Stimulated activated naive CD4-positive, alpha-beta T cell (primary cell): ENCODE results near the gene CST3.
"Not testable (repeated sequence)": the region's sequence is repeated elsewhere in the genome, so short reads cannot be mapped to it uniquely, and the experiment has no call there.

Experiments
- DNase-seq, 6 experiments: peaks; one replicate each; lab custom pipeline; 2025; lab: John Stamatoyannopoulos, UW

Gene CST3

GRCh38 chr20:23643659-23644058, 5.9 kb upstream of the CST3 start:
- DNase-seq = no peak

- DNase-seq = no peak
Measured at GRCh38 chr20:23641936-23642751, 4.4 kb upstream of the CST3 start.

GRCh38 chr20:23640671-23641667, 3.2 kb upstream of the CST3 start:
- no peak for DNase-seq

GRCh38 chr20:23640018-23640601, 2.4 kb upstream of the CST3 start:
- DNase-seq = no peak

GRCh38 chr20:23639490-23639958, 1.8 kb upstream of the CST3 start:
- DNase-seq = no peak

GRCh38 chr20:23638309-23638708, 554 bp upstream of the CST3 start:
- no peak for DNase-seq

GRCh38 chr20:23636908-23637281, 860 bp downstream of the CST3 start:
- DNase-seq = no peak

- DNase-seq = no peak
Measured at GRCh38 chr20:23636182-23636907, 1.4 kb downstream of the CST3 start.

- not testable (repeated sequence) for DNase-seq
Measured at GRCh38 chr20:23635768-23636090, 2.0 kb downstream of the CST3 start.

GRCh38 chr20:23634985-23635767, 2.6 kb downstream of the CST3 start:
- DNase-seq = no peak

GRCh38 chr20:23634044-23634801, 3.5 kb downstream of the CST3 start:
- no peak for DNase-seq

- no peak for DNase-seq
Measured at GRCh38 chr20:23632711-23633573, 4.8 kb downstream of the CST3 start.

- no peak for DNase-seq
Measured at GRCh38 chr20:23631981-23632710, 5.6 kb downstream of the CST3 start.

GRCh38 chr20:23631226-23631822, 6.4 kb downstream of the CST3 start:
- no peak for DNase-seq

- no peak for DNase-seq
Measured at GRCh38 chr20:23630392-23630849, 7.3 kb downstream of the CST3 start.

GRCh38 chr20:23629542-23630391, 8.0 kb downstream of the CST3 start:
- DNase-seq = no peak

- DNase-seq = no peak
Measured at GRCh38 chr20:23629017-23629541, 8.7 kb downstream of the CST3 start.
